Tibial nerve (tissue), 3 donors: ENCODE measurements around the gene ERBB4.

ENCODE experiments used
- POLR2A ChIP-seq, 2 donors: fragments of 450-650 bp; IDR thresholded peaks; one replicate each; pipeline ENCODE4 v1.6.1; 2017; ENCODE audit warnings: antibody characterized with exemption in 2 of 2, mild to moderate bottlenecking in 2 of 2, moderate library complexity in 2 of 2
- TF ChIP-seq, protein P1 (sequence below), 5 experiments: fragments of 200-600 bp in 3 of 5; fragments of 450-650 bp in 2 of 5; sonication (generic) in 3 of 5; IDR thresholded peaks; one replicate each; pipeline ENCODE4 v1.5.1; 2016 to 2019; ENCODE audit warnings: antibody characterized with exemption in 5 of 5, mild to moderate bottlenecking in 3 of 5, moderate library complexity in 2 of 5

DNA sequence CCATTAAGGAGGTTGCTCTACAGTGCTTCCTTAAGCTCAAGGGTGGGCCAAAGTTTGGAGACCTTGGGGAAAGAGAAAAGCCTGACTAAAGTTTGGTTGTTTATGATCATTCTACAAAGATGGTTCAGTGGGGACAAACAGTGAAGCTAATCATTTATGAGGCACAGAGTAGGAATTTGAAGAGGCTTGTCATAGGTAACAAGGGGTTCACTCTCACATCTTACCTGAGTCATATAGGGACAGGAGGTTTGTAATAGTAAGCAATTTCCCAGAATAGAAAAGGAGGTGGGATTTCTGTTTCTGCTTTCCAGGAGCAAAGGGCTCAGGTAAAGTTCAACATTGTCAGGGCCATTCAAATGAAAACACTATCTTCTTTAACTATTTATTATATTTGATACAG lies 1194.3 kb downstream of the ERBB4 start:
- no peak for TF ChIP-seq POLR2A (IDR thresholded peaks at IDR 0.05)
- TF ChIP-seq, protein P1, sequence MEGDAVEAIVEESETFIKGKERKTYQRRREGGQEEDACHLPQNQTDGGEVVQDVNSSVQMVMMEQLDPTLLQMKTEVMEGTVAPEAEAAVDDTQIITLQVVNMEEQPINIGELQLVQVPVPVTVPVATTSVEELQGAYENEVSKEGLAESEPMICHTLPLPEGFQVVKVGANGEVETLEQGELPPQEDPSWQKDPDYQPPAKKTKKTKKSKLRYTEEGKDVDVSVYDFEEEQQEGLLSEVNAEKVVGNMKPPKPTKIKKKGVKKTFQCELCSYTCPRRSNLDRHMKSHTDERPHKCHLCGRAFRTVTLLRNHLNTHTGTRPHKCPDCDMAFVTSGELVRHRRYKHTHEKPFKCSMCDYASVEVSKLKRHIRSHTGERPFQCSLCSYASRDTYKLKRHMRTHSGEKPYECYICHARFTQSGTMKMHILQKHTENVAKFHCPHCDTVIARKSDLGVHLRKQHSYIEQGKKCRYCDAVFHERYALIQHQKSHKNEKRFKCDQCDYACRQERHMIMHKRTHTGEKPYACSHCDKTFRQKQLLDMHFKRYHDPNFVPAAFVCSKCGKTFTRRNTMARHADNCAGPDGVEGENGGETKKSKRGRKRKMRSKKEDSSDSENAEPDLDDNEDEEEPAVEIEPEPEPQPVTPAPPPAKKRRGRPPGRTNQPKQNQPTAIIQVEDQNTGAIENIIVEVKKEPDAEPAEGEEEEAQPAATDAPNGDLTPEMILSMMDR (IDR thresholded peaks at IDR 0.05): no peak
